Sigmoid colon (tissue), 7 donors: ENCODE data around the gene USP6. TPM values are rescaled to one million over a fixed set of nuclear protein-coding genes. Genes with fewer than 3 reads are reported as not detected.

Experiments used
- DNase-seq: peaks from one replicate; pipeline ENCODE4 v3.0.0-alpha.2; 2019
- H3K27ac ChIP-seq, 4 donors: fragments of 200-600 bp; sonication (generic); one replicate each; pipeline ENCODE4 v1.5.1; 2016 to 2019; ENCODE audit warnings: mild to moderate bottlenecking in 1 of 4
- H3K27me3 ChIP-seq, 3 donors: fragments of 200-600 bp; sonication (generic); one replicate each; pipeline ENCODE4 v1.5.1; 2019; ENCODE audit warnings: mild to moderate bottlenecking in 1 of 3
- H3K36me3 ChIP-seq, 4 donors: fragments of 200-600 bp; sonication (generic); one replicate each; pipeline ENCODE4 v1.5.1; 2016 to 2019
- H3K4me1 ChIP-seq, 4 donors: fragments of 200-600 bp; sonication (generic); one replicate each; pipeline ENCODE4 v1.5.1; 2017 to 2019
- H3K4me3 ChIP-seq, 4 donors: fragments of 200-600 bp; sonication (generic); one replicate each; pipeline ENCODE4 v1.5.1; 2017 to 2019; ENCODE audit warnings: mild to moderate bottlenecking in 2 of 4, moderate library complexity in 1 of 4
- H3K9me3 ChIP-seq, 4 donors: fragments of 200-600 bp in 3 of 4; sonication (generic) in 3 of 4; one replicate each; pipeline versions ENCODE4 v1.5.1 to v1.6.1; 2013 to 2019
- EP300 ChIP-seq, 4 donors: sonication (generic); formaldehyde crosslinking; IDR thresholded peaks; one replicate each; pipeline ENCODE4 v1.6.1; 2017; ENCODE audit warnings: antibody characterized with exemption in 4 of 4
- POLR2A ChIP-seq, 2 donors: fragments of 450-650 bp; IDR thresholded peaks; one replicate each; pipeline ENCODE4 v1.6.1; 2016; ENCODE audit warnings: antibody characterized with exemption in 2 of 2, mild to moderate bottlenecking in 2 of 2, moderate library complexity in 2 of 2
- POLR2AphosphoS5 ChIP-seq, 4 donors: sonication (generic); formaldehyde crosslinking; IDR thresholded peaks; one replicate each; pipeline ENCODE4 v1.6.1; 2017; ENCODE audit warnings: antibody characterized with exemption in 4 of 4
- WGBS, 2 donors: extraction: QIAGEN DNeasy Blood & Tissue Kit; methylation state at CpG; one replicate each; pipeline ENCODE4 v1.1.7; 2013; 5-methylcytosine and 5-hydroxymethylcytosine counted together
- intact Hi-C: fragments of 100-400 bp; cut with DNase I; formaldehyde crosslinking; loops from one replicate; pipeline ENCODE4 v1.15.1; 2023
- polyA plus RNA-seq, 3 donors: library from polyadenylated mRNA; stranded (reverse); fragments of 200-250 nt; gene quantifications; one replicate each; pipeline ENCODE4 v1.2.3, GENCODE V29; 2013
- total RNA-seq, 4 donors: library from RNA; depleted of rRNA; stranded (reverse); fragments of >200 nt; gene quantifications; one replicate each; pipeline ENCODE4 v1.1.0, GENCODE V29; 2016
- TF ChIP-seq, protein P1 (sequence below), 4 experiments: fragments of 450-650 bp in 3 of 4; fragments of 200-600 bp in 1 of 4; IDR thresholded peaks; one replicate each; pipeline ENCODE4 v1.5.1; 2016 to 2019; ENCODE audit warnings: antibody characterized with exemption in 4 of 4, mild to moderate bottlenecking in 3 of 4, moderate library complexity in 2 of 4
- donor health status: healthy with polysubstance abuse.
- donor health status: Bipolar disorder and iron deficiency.
- donor health status: healthy.

USP6 gene
- total and polyA plus RNA-seq, 7 donors: 0.06 to 2.5 TPM; not detected in 5

DNA sequence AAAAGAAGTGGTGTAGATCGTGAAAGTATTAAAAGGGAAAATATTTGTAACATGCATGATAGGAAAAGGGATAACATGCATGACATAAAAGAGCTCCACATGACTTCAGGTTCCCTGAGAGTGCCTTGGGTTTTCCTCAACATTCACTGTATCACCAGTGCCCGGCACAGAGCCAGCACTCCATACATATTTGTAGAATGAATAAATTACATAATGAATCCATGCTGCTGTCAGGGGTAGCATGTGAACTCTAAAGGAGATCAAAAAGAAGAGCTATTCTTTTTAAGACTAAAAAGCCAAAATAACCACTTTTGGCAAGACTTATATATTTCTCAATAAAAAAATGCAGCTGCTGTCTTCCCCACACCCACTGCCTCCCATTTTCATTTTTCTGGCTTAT lies 78.5 kb downstream of the USP6 start:
- Histone ChIP-seq H3K27me3 (no peaks in the 10 kb centered on the region), H3K36me3 (peaks cover 0 to 3% (median 0%) of the 10 kb centered on the region in 4 donors), H3K4me1 (peaks cover 0 to 23% (median 16%) of the 10 kb centered on the region in 4 donors), H3K9me3 (no peaks in the 10 kb centered on the region), H3K4me3 (no peak overlapping the region), H3K27ac (no peak overlapping the region)
- TF ChIP-seq, protein P1, sequence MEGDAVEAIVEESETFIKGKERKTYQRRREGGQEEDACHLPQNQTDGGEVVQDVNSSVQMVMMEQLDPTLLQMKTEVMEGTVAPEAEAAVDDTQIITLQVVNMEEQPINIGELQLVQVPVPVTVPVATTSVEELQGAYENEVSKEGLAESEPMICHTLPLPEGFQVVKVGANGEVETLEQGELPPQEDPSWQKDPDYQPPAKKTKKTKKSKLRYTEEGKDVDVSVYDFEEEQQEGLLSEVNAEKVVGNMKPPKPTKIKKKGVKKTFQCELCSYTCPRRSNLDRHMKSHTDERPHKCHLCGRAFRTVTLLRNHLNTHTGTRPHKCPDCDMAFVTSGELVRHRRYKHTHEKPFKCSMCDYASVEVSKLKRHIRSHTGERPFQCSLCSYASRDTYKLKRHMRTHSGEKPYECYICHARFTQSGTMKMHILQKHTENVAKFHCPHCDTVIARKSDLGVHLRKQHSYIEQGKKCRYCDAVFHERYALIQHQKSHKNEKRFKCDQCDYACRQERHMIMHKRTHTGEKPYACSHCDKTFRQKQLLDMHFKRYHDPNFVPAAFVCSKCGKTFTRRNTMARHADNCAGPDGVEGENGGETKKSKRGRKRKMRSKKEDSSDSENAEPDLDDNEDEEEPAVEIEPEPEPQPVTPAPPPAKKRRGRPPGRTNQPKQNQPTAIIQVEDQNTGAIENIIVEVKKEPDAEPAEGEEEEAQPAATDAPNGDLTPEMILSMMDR (IDR thresholded peaks at IDR 0.05): no peak
- no peak for TF ChIP-seq POLR2AphosphoS5 (IDR thresholded peaks at IDR 0.05)
- no peak for TF ChIP-seq POLR2A (IDR thresholded peaks at IDR 0.05)
- TF ChIP-seq EP300 (IDR thresholded peaks at IDR 0.05): no peak
- intact Hi-C loops: loop anchor here (5.0 kb wide), 2 partner anchors 82 to 117 kb away; partner anchors contain the start of genes ZFP3 and ZNF232
- DNase-seq: no peak
- WGBS, 2 donors: 90 to 95% methylated on average over 2 of the region's 2 CpGs

DNA sequence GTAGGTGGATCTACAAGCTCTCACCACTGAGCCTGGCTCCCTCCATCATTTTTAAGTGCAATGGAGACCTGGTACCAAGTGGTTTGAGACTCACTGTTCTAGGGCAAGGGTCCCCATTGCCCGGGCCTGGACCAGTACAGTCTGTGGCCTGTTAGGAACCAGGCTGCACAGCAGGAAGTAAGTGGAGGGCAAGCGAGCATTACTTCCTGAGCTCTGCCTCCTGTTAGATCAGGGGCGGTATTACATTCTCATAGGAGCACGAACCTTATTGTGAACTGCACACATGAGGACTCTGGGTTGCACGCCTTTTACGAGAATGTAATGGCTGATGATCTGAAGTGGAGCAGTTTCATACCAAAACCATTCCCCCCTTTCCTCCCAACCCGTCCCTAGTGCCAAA lies 82.6 kb downstream of the USP6 start:
- 64 to 90% methylated on average over 7 of the region's 7 CpGs for WGBS, 2 donors
- no peak for TF ChIP-seq POLR2AphosphoS5 (IDR thresholded peaks at IDR 0.05)
- no peak for TF ChIP-seq EP300 (IDR thresholded peaks at IDR 0.05)
- no peak for TF ChIP-seq POLR2A (IDR thresholded peaks at IDR 0.05)
- TF ChIP-seq, protein P1 (IDR thresholded peaks at IDR 0.05): no peak
- H3K36me3 ChIP-seq: no peaks in the 10 kb centered on the region
- no peaks in the 10 kb centered on the region for H3K4me1 ChIP-seq
- H3K9me3 ChIP-seq: no peaks in the 10 kb centered on the region
- no peak overlapping the region for H3K4me3 ChIP-seq
- intact Hi-C loops: no loop called here
- no peaks in the 10 kb centered on the region for H3K27me3 ChIP-seq
- no peak for DNase-seq
- H3K27ac ChIP-seq: no peak overlapping the region

DNA sequence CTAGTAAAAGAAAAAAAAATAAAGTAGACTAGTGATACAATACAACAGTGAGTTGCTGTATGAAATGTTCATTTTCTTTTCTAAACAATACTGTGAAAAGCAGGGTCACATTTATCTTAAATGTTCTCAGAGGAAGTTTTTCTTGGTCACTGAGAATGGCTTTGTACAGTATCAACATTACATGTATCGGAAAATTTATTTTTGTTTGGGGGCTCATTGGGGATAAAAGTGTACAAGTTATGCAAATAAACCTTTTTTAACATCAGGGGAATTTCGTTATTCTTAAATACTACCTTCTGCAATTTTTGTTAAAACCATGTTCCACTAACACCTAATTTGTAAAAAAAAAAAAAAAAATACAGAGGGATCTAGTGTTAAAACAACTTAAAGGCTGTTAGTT lies 84.5 kb downstream of the USP6 start:
- Histone ChIP-seq H3K9me3 (no peaks in the 10 kb centered on the region), H3K36me3 (no peaks in the 10 kb centered on the region), H3K4me1 (no peaks in the 10 kb centered on the region), H3K27me3 (no peaks in the 10 kb centered on the region), H3K27ac (no peak overlapping the region), H3K4me3 (no peak overlapping the region)
- TF ChIP-seq, protein P1 (IDR thresholded peaks at IDR 0.05): no peak
- TF ChIP-seq POLR2A (IDR thresholded peaks at IDR 0.05): no peak
- TF ChIP-seq POLR2AphosphoS5 (IDR thresholded peaks at IDR 0.05): no peak
- no peak for TF ChIP-seq EP300 (IDR thresholded peaks at IDR 0.05)
- WGBS, 2 donors: 39 to 66% methylated on average over 2 of the region's 2 CpGs
- DNase-seq: no peak
- intact Hi-C loops: no loop called here

DNA sequence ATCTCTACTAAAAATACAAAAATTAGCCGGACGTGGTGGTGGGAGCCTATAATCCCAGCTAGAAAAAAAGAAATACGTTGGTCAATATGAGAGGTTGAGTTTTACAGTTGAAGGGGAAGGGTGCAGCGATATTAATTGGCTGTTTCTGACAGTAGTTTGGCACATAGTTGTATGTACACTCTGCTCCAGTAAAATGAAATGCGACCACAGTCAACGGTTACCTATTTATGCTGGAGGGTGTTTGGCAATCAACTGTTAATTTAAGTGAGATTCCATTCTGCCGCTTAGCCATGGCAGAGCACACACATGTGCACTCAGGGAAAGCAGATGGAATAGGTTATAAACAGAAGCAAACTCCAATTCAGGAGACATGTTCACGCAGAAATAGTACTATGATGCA lies 85.2 kb downstream of the USP6 start:
- TF ChIP-seq POLR2A (IDR thresholded peaks at IDR 0.05) (no peak), EP300 (IDR thresholded peaks at IDR 0.05) (no peak), POLR2AphosphoS5 (IDR thresholded peaks at IDR 0.05) (no peak)
- TF ChIP-seq, protein P1 (IDR thresholded peaks at IDR 0.05): no peak
- Histone ChIP-seq H3K27ac (no peak overlapping the region), H3K4me3 (no peak overlapping the region), H3K36me3 (no peaks in the 10 kb centered on the region), H3K4me1 (no peaks in the 10 kb centered on the region), H3K27me3 (no peaks in the 10 kb centered on the region), H3K9me3 (no peaks in the 10 kb centered on the region)
- no peak for DNase-seq
- 90 to 97% methylated on average over 8 of the region's 8 CpGs for WGBS, 2 donors
- intact Hi-C loops: no loop called here
